Keratinocyte (primary cell): Measurements from ENCODE around the gene COMMD9. TPM values are rescaled to one million over a fixed set of nuclear protein-coding genes. Genes with fewer than 3 reads are reported as not detected.

Source experiments
- DNase-seq: peaks from one replicate; pipeline ENCODE4 v3.0.0-alpha.2; 2011; ENCODE audit warnings: low read depth, missing footprints, low spot score
- FAIRE-seq: peaks from 2 replicates; lab custom pipeline; 2011; peaks lifted over from hg19 to GRCh38; lab: Jason Lieb, UNC
- H2AFZ ChIP-seq: 2 replicates; pipeline ENCODE4 v1.6.0; 2012; ENCODE audit warnings: low read length, control low read depth, inconsistent platforms; ENCODE audit not compliant: control insufficient read depth
- H3K27ac ChIP-seq: 2 replicates; pipeline ENCODE4 v1.5.1; 2011; ENCODE audit warnings: low read length; ENCODE audit not compliant: control insufficient read depth, insufficient read depth
- H3K27me3 ChIP-seq: 3 replicates; pipeline ENCODE4 v1.6.0; 2011; ENCODE audit warnings: low read length; ENCODE audit not compliant: control insufficient read depth, insufficient read depth; ENCODE audit errors: extremely low read depth
- H3K36me3 ChIP-seq, 2 experiments: 2 replicates in 1 of 2; 3 replicates in 1 of 2; pipeline ENCODE4 v1.5.1; 2011; ENCODE audit warnings: low read length in 2 of 2, mild to moderate bottlenecking in 1 of 2; ENCODE audit not compliant: control insufficient read depth in 2 of 2, insufficient read depth in 2 of 2; ENCODE audit errors: extremely low read depth in 1 of 2
- H3K4me1 ChIP-seq: 3 replicates; pipeline ENCODE4 v1.5.1; 2011; ENCODE audit warnings: low read length; ENCODE audit not compliant: control insufficient read depth, insufficient read depth; ENCODE audit errors: extremely low read depth
- H3K4me2 ChIP-seq: 3 replicates; pipeline ENCODE4 v1.6.0; 2011; ENCODE audit warnings: low read depth, low read length; ENCODE audit not compliant: control insufficient read depth, insufficient read depth; ENCODE audit errors: extremely low read depth
- H3K4me3 ChIP-seq, 3 experiments: fragments of 200-600 bp in 1 of 3; sonication (generic) in 1 of 3; 2 replicates in 2 of 3; 3 replicates in 1 of 3; pipeline ENCODE4 v1.5.1; 2011 to 2016; ENCODE audit warnings: low read length in 3 of 3, mild to moderate bottlenecking in 3 of 3, control low read depth in 2 of 3, inconsistent platforms in 1 of 3, low read depth in 1 of 3, mixed read lengths in 1 of 3, mixed run types in 1 of 3, moderate library complexity in 1 of 3; ENCODE audit not compliant: control insufficient read depth in 2 of 3, insufficient read depth in 2 of 3; ENCODE audit errors: extremely low read depth in 1 of 3
- H3K79me2 ChIP-seq: 2 replicates; pipeline ENCODE4 v1.6.0; 2012; ENCODE audit warnings: low read length; ENCODE audit not compliant: control insufficient read depth, insufficient read depth
- H3K9ac ChIP-seq: 3 replicates; pipeline ENCODE4 v1.6.0; 2011; ENCODE audit warnings: low read length; ENCODE audit not compliant: control insufficient read depth, insufficient read depth; ENCODE audit errors: extremely low read depth
- H3K9me1 ChIP-seq: 3 replicates; pipeline ENCODE4 v1.6.0; 2011; ENCODE audit warnings: low read length; ENCODE audit not compliant: control insufficient read depth, insufficient read depth; ENCODE audit errors: extremely low read depth
- H3K9me3 ChIP-seq: 2 replicates; pipeline ENCODE4 v1.5.1; 2012; ENCODE audit warnings: low read depth, low read length; ENCODE audit not compliant: control insufficient read depth
- H4K20me1 ChIP-seq: 3 replicates; pipeline ENCODE4 v1.6.0; 2011; ENCODE audit warnings: low read length; ENCODE audit not compliant: control insufficient read depth, insufficient read depth; ENCODE audit errors: extremely low read depth
- EZH2 ChIP-seq: IDR thresholded peaks from one replicate; pipeline ENCODE4 v1.6.1; 2012; ENCODE audit warnings: inconsistent platforms, mild to moderate bottlenecking, low read length, moderate library complexity
- dilution Hi-C: fragments of 300-500 bp; cut with MboI; formaldehyde crosslinking; loops from one replicate; pipeline ENCODE4 v1.7.0; 2020; ENCODE audit warnings: low sequenced_read_pairs; ENCODE audit not compliant: extremely low pct_ligation_motif_present
- polyA plus RNA-seq, 5 experiments: library from polyadenylated mRNA; depleted of rRNA in 3 of 5; stranded (reverse) in 3 of 5; stranded (forward) in 1 of 5; unstranded in 1 of 5; fragments of >200 nt; gene quantifications; 1 replicate in 1 of 5; 2 replicates in 3 of 5; 3 replicates in 1 of 5; pipeline versions ENCODE4 v1.2.1 to v1.2.3, GENCODE V29; 2011 to 2012; ENCODE audit warnings: missing spikeins in 2 of 5, low read depth in 1 of 5, low replicate concordance in 1 of 5
- TF ChIP-seq, protein P1 (sequence below), 3 experiments: IDR thresholded peaks in 1 of 3; conservative IDR thresholded peaks in 1 of 3; optimal IDR thresholded peaks in 1 of 3; 2 replicates in 2 of 3; 3 replicates in 1 of 3; pipeline versions ENCODE3 to v1.5.1; 2011; ENCODE audit warnings: low read length in 3 of 3, mild to moderate bottlenecking in 3 of 3, moderate library complexity in 2 of 3, control low read depth in 1 of 3, inconsistent platforms in 1 of 3; ENCODE audit not compliant: insufficient read depth in 2 of 3; ENCODE audit errors: extremely low read depth in 1 of 3

Gene COMMD9
- polyA plus RNA-seq, 1 donor (not counting 4 experiments of a cell fraction or from before 2014, with no cell fraction given): 52.6 TPM

DNA sequence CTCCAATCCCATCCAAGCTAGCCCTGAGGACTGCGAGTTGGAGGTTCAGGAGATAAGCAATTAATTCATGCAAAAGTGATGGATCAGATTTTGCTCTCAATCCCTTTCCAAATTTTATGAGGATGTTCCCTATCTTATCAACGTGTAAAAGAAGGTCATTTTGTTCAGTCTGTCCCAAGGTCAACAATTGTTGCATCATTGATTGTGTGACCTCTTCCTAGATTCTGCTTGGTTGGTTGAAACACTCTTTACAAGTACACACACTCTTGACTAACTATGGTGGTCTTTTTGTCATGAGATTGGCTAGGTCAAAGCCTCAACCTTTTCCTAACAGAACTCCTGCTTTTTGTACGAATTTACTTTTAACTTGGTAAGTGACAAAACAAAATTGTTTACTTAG, 41.7 kb downstream of the COMMD9 start:
- H3K9me3 ChIP-seq: no peaks in the 10 kb centered on the region
- TF ChIP-seq, protein P1, sequence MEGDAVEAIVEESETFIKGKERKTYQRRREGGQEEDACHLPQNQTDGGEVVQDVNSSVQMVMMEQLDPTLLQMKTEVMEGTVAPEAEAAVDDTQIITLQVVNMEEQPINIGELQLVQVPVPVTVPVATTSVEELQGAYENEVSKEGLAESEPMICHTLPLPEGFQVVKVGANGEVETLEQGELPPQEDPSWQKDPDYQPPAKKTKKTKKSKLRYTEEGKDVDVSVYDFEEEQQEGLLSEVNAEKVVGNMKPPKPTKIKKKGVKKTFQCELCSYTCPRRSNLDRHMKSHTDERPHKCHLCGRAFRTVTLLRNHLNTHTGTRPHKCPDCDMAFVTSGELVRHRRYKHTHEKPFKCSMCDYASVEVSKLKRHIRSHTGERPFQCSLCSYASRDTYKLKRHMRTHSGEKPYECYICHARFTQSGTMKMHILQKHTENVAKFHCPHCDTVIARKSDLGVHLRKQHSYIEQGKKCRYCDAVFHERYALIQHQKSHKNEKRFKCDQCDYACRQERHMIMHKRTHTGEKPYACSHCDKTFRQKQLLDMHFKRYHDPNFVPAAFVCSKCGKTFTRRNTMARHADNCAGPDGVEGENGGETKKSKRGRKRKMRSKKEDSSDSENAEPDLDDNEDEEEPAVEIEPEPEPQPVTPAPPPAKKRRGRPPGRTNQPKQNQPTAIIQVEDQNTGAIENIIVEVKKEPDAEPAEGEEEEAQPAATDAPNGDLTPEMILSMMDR (optimal IDR thresholded peaks at IDR 0.05 in 1 of 3, IDR thresholded peaks at IDR 0.05 in 1 of 3, conservative IDR thresholded peaks at IDR 0.05 in 1 of 3; ENCODE audit: extremely low read depth in 1 of 3, insufficient read depth in 2 of 3, low read length in 3 of 3): no peak
- TF ChIP-seq EZH2: no peak
- H3K4me1 ChIP-seq: peaks cover 17% of the 10 kb centered on the region
- no peaks in the 10 kb centered on the region for H3K27me3 ChIP-seq
- no peaks in the 10 kb centered on the region for H3K9me1 ChIP-seq
- H2AFZ ChIP-seq: no peak overlapping the region
- no peak for DNase-seq
- H3K79me2 ChIP-seq: no peaks in the 10 kb centered on the region
- no peaks in the 10 kb centered on the region for H4K20me1 ChIP-seq
- H3K27ac ChIP-seq: no peak overlapping the region
- no peak overlapping the region for H3K4me2 ChIP-seq
- H3K9ac ChIP-seq: no peak overlapping the region
- H3K36me3 ChIP-seq: no peaks in the 10 kb centered on the region
- no peak for FAIRE-seq
- dilution Hi-C loops: no loop called here
- H3K4me3 ChIP-seq: no peak overlapping the region

DNA sequence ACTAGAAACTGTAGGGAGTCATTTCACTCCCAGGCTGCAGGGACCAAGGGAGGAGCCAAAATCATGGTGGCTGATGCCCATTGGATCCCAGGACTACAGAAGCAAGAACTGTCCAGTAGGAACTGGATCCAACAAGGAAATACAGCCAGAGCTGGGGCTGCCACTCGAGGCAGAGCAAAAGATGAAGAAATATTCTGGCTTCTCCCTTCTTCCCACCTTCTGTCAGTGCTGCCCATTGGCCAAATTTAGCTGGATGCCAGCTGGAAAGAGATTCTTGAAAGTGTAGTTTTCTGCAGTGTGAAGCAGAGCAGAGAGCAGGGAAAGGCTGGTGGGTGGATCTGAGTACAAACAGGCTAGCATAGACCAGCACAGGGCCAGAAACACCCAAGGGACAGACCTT, 45.6 kb downstream of the COMMD9 start:
- FAIRE-seq: no peak
- Histone ChIP-seq H3K4me3 (no peak overlapping the region), H3K4me1 (peaks cover 4% of the 10 kb centered on the region), H3K27ac (no peak overlapping the region), H3K36me3 (no peaks in the 10 kb centered on the region), H3K27me3 (no peaks in the 10 kb centered on the region), H4K20me1 (no peaks in the 10 kb centered on the region), H3K9ac (no peak overlapping the region), H2AFZ (no peak overlapping the region), H3K9me1 (no peaks in the 10 kb centered on the region), H3K79me2 (no peaks in the 10 kb centered on the region), H3K9me3 (no peaks in the 10 kb centered on the region), H3K4me2 (no peak overlapping the region)
- dilution Hi-C loops: no loop called here
- no peak for DNase-seq
- TF ChIP-seq, protein P1 (optimal IDR thresholded peaks at IDR 0.05 in 1 of 3, IDR thresholded peaks at IDR 0.05 in 1 of 3, conservative IDR thresholded peaks at IDR 0.05 in 1 of 3; ENCODE audit: extremely low read depth in 1 of 3, insufficient read depth in 2 of 3, low read length in 3 of 3): no peak
- TF ChIP-seq EZH2: no peak
